NCI-H460 (cell line): Measurements from ENCODE around the gene S100A7A. TPM values are rescaled to one million over a fixed set of nuclear protein-coding genes. Genes with fewer than 3 reads are reported as not detected.

Source experiments
- DNase-seq: peaks from one replicate; pipeline ENCODE4 v3.0.0-alpha.2; 2016; ENCODE audit warnings: low read depth; ENCODE audit errors: extremely low read depth
- polyA plus RNA-seq: library from polyadenylated mRNA; depleted of rRNA; stranded (reverse); fragments of >200 nt; gene quantifications from 2 replicates; pipeline ENCODE4 v1.2.3, GENCODE V29; 2014; cell fraction: nucleus; rRNA removed
- total RNA-seq: library from RNA; depleted of rRNA; stranded (reverse); fragments of >200 nt; shearing (Covaris generic); gene quantifications from 2 replicates; pipeline ENCODE4 v1.2.3, GENCODE V29; 2014; rRNA removed

The S100A7A gene
- total RNA-seq, result not detected in 2 replicates
- not detected in 2 replicates for polyA plus RNA-seq

- no peak for DNase-seq
Measured at GRCh38 chr1:153415850-153416570, at the start of gene S100A7A. TSS of gene S100A7A (plus strand) at chr1:153416520. CDS start at chr1:153418083, 1,563 bp downstream.

GRCh38 chr1:153367090-153367489 is 49.2 kb upstream of the S100A7A start:
- no peak for DNase-seq

GRCh38 chr1:153368495-153368894 is 47.8 kb upstream of the S100A7A start:
- DNase-seq, result no peak

GRCh38 chr1:153370146-153370545 is 46.2 kb upstream of the S100A7A start:
- no peak for DNase-seq

- DNase-seq, result no peak
Measured at GRCh38 chr1:153371231-153371630, 45.1 kb upstream of the S100A7A start.

- DNase-seq, result no peak
Measured at GRCh38 chr1:153372571-153372970, 43.7 kb upstream of the S100A7A start.

- DNase-seq, result no peak
Measured at GRCh38 chr1:153374071-153374470, 42.2 kb upstream of the S100A7A start.

GRCh38 chr1:153375511-153375910 is 40.8 kb upstream of the S100A7A start, which contains the start of gene S100A12:
TSS of gene S100A12 (minus strand) at chr1:153375621. CDS start at chr1:153374592, 1,029 bp downstream.
- no peak for DNase-seq

GRCh38 chr1:153379591-153379990 is 36.7 kb upstream of the S100A7A start:
- DNase-seq, result no peak

- no peak for DNase-seq
Measured at GRCh38 chr1:153380711-153381110, 35.6 kb upstream of the S100A7A start.

GRCh38 chr1:153384958-153385580 is 31.3 kb upstream of the S100A7A start:
- DNase-seq, result no peak

- no peak for DNase-seq
Measured at GRCh38 chr1:153386500-153386901, 29.8 kb upstream of the S100A7A start.

- no peak for DNase-seq
Measured at GRCh38 chr1:153387001-153387400, 29.3 kb upstream of the S100A7A start.

GRCh38 chr1:153387785-153388184 is 28.5 kb upstream of the S100A7A start:
- DNase-seq, result no peak

- DNase-seq, result no peak
Measured at GRCh38 chr1:153389401-153389800, 26.9 kb upstream of the S100A7A start.

GRCh38 chr1:153389973-153390879 is 26.1 kb upstream of the S100A7A start:
- DNase-seq, result no peak

- DNase-seq, result no peak
Measured at GRCh38 chr1:153390938-153391710, 25.2 kb upstream of the S100A7A start, which contains the start of gene S100A8. TSS of gene S100A8 (minus strand) at chr1:153391073. CDS start at chr1:153390535, 538 bp downstream.

GRCh38 chr1:153392258-153392657 is 24.1 kb upstream of the S100A7A start:
- no peak for DNase-seq

GRCh38 chr1:153392822-153393221 is 23.5 kb upstream of the S100A7A start:
- no peak for DNase-seq

- DNase-seq, result no peak
Measured at GRCh38 chr1:153393926-153394325, 22.4 kb upstream of the S100A7A start.
